ENCODE measurements around the gene SBDS.

SBDS gene

GRCh38 chr7:66952343-66953043 lies 42.9 kb downstream of the SBDS start:
- DNase-seq (ENCODE audit: low read depth): no peak
- no peak for TF ChIP-seq CTCF (IDR thresholded peaks at IDR 0.05; ENCODE audit: insufficient read depth, low read depth, low read length, missing control alignments)
- H3K4me3 ChIP-seq (ENCODE audit: low read depth, low read length): no peak overlapping the region

- no peak for DNase-seq (ENCODE audit: low read depth)
- no peak for TF ChIP-seq CTCF (IDR thresholded peaks at IDR 0.05; ENCODE audit: insufficient read depth, low read depth, low read length, missing control alignments)
- no peak overlapping the region for H3K4me3 ChIP-seq (ENCODE audit: low read depth, low read length)
Observed at GRCh38 chr7:66950763-66951162, 44.6 kb downstream of the SBDS start.

GRCh38 chr7:66950311-66950710 lies 45.1 kb downstream of the SBDS start:
- no peak overlapping the region for H3K4me3 ChIP-seq (ENCODE audit: low read depth, low read length)
- no peak for DNase-seq (ENCODE audit: low read depth)
- no peak for TF ChIP-seq CTCF (IDR thresholded peaks at IDR 0.05; ENCODE audit: insufficient read depth, low read depth, low read length, missing control alignments)

- no peak for DNase-seq (ENCODE audit: low read depth)
- TF ChIP-seq CTCF (IDR thresholded peaks at IDR 0.05; ENCODE audit: insufficient read depth, low read depth, low read length, missing control alignments): no peak
- no peak overlapping the region for H3K4me3 ChIP-seq (ENCODE audit: low read depth, low read length)
Observed at GRCh38 chr7:66948480-66949109, 46.8 kb downstream of the SBDS start.

- DNase-seq (ENCODE audit: low read depth): no peak
- H3K4me3 ChIP-seq (ENCODE audit: low read depth, low read length): no peak overlapping the region
- TF ChIP-seq CTCF (IDR thresholded peaks at IDR 0.05; ENCODE audit: insufficient read depth, low read depth, low read length, missing control alignments): no peak
Observed at GRCh38 chr7:66946545-66946944, 48.8 kb downstream of the SBDS start.

- no peak for DNase-seq (ENCODE audit: low read depth)
- no peak for TF ChIP-seq CTCF (IDR thresholded peaks at IDR 0.05; ENCODE audit: insufficient read depth, low read depth, low read length, missing control alignments)
Observed at GRCh38 chr7:66939325-66939724, 56.1 kb downstream of the SBDS start.

GRCh38 chr7:66937940-66938339 lies 57.4 kb downstream of the SBDS start:
- no peak for TF ChIP-seq CTCF (IDR thresholded peaks at IDR 0.05; ENCODE audit: insufficient read depth, low read depth, low read length, missing control alignments)
- H3K4me3 ChIP-seq (ENCODE audit: low read depth, low read length): no peak overlapping the region
- DNase-seq (ENCODE audit: low read depth): no peak

More at GRCh38 chr7:66939325-66939724, 56.1 kb downstream of the SBDS start:
- H3K4me3 ChIP-seq (ENCODE audit: low read depth, low read length): no peak overlapping the region

All from GM12865 (cell line).